ENCODE measurements around the gene LRP2BP.

GRCh38 chr4:185371702-185372101 is 24.0 kb downstream of the LRP2BP start:
- TF ChIP-seq, protein P1, sequence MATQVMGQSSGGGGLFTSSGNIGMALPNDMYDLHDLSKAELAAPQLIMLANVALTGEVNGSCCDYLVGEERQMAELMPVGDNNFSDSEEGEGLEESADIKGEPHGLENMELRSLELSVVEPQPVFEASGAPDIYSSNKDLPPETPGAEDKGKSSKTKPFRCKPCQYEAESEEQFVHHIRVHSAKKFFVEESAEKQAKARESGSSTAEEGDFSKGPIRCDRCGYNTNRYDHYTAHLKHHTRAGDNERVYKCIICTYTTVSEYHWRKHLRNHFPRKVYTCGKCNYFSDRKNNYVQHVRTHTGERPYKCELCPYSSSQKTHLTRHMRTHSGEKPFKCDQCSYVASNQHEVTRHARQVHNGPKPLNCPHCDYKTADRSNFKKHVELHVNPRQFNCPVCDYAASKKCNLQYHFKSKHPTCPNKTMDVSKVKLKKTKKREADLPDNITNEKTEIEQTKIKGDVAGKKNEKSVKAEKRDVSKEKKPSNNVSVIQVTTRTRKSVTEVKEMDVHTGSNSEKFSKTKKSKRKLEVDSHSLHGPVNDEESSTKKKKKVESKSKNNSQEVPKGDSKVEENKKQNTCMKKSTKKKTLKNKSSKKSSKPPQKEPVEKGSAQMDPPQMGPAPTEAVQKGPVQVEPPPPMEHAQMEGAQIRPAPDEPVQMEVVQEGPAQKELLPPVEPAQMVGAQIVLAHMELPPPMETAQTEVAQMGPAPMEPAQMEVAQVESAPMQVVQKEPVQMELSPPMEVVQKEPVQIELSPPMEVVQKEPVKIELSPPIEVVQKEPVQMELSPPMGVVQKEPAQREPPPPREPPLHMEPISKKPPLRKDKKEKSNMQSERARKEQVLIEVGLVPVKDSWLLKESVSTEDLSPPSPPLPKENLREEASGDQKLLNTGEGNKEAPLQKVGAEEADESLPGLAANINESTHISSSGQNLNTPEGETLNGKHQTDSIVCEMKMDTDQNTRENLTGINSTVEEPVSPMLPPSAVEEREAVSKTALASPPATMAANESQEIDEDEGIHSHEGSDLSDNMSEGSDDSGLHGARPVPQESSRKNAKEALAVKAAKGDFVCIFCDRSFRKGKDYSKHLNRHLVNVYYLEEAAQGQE (IDR thresholded peaks at IDR 0.05; ENCODE audit: insufficient read depth in 1 of 2, low read depth in 2 of 2, low read length in 2 of 2), result no peak
- no peak for TF ChIP-seq FOXP2 (optimal IDR thresholded peaks at IDR 0.05; ENCODE audit: borderline replicate concordance, extremely low read depth, extremely low read length, insufficient read depth)
